ENCODE data around the gene RIN1.

- no peak for TF ChIP-seq CTCF (IDR thresholded peaks at IDR 0.05)
- no peak for TF ChIP-seq POLR2A (IDR thresholded peaks at IDR 0.05)
Measured at GRCh38 chr11:66291706-66292542, 44.3 kb downstream of the RIN1 start, which contains the start of gene TMEM151A.

All from uterus (tissue), 2 donors.